Pulmonary artery endothelial cell (primary cell): ENCODE measurements around the gene SCLT1. TPM values are rescaled to one million over a fixed set of nuclear protein-coding genes. Genes with fewer than 3 reads are reported as not detected.
"Not testable (repeated sequence)": the region's sequence is repeated elsewhere in the genome, so short reads cannot be mapped to it uniquely, and the experiment has no call there.

Experiments
- DNase-seq: peaks from one replicate; pipeline ENCODE4 v3.0.0-alpha.2; 2011; ENCODE audit warnings: low read depth, low spot score
- total RNA-seq: library from RNA; depleted of rRNA; stranded (reverse); fragments of >200 nt; gene quantifications from 2 replicates; pipeline ENCODE4 v1.2.3, GENCODE V29; 2014

SCLT1 gene
- total RNA-seq, 1 donor from 2014 or later, result 12.0 TPM

DNA sequence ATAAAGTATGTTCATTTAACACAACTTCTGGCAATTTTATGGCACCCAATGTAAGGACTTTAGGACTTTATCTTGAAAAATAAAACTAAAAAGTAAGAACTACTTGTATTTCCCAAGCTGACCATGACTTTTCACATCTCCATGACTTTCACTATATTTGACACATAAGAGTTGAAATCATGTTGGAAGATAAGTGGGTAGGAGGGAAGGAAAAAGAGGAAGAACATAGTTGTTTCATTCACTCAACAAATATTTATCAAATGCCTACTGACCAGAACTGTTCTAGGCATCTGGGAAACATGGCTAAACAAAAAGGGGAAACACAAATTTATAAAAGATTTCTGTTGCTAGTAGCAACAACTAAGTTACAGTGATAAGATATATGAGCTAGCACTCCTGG lies 16.0 kb downstream of the SCLT1 start:
- no peak for DNase-seq

DNA sequence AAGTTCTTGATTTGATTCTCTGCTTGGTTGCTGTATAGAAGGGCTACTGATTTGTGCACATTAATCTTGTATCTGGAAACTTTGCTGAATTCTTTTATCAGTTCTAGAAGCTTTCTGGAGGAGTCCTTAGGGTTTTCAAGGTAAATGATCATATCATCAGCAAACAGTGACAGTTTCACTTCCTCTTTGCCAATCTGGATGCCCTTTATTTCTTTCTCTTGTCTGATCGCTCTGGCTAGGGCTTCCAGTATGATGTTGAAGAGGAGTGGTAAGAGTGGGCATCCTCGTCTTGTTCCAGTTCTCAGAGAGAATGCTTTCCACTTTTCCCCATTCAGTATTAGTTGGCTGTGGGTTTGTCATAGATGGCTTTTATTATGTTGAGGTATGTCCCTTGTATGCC lies 23.8 kb downstream of the SCLT1 start:
- not testable (repeated sequence) for DNase-seq

DNA sequence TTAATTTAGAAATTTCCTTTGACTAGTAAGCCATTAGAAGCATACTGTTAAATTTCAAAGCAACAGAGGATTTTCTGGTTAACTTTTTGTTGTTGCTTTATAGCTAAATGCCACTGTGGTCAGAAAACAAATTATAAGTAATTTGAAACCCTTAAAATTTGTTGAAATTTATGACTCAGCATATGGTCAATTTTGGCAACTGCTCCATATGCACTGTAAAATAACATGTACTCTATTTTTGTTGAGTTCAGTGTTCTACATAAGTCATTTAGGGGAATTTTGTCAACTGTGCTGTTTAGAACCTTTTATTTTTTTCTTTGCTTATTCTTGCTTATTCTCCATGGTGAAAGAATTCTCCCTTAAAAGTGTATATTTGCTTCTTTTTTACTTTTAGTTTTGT lies 28.6 kb downstream of the SCLT1 start:
- no peak for DNase-seq

DNA sequence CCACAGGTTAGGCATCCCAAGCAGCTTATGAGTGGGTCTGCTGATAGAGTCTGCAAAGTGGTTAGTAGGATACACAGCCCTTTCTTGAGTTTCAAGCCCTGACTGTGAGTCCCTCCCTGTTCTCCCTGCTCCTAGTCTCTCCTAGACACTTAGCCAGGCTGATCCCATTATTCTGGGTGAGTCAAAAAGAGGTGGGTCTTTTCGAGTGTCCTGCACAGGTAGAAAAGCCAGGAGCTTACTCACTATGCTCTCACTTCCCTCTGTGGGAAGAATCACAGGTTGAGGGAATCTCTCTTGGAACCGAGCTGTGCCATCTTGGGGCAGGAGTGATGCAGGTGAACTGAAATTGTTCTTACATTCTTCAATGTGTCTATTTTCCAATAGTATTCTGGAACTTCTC lies 29.7 kb downstream of the SCLT1 start:
- DNase-seq, result no peak

DNA sequence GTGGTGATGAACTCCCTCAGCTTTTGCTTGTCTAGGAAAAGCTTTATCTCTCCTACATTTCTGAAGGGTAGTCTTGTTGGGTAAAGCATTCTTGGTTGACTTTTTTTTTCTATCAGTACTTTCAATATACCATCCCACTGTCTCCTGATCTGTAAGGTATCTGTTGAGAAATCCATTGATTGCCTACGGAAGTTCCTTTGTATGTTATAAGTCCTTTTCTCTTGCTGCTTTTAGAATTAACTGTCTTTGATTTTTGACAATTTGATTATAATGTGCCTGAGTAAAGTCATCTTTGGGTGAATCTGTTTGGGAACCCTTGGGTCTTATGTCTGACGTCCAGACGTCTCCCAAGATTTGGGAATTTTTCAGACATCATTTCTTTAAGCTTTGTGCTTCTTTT lies 30.8 kb downstream of the SCLT1 start:
- DNase-seq, result no peak

DNA sequence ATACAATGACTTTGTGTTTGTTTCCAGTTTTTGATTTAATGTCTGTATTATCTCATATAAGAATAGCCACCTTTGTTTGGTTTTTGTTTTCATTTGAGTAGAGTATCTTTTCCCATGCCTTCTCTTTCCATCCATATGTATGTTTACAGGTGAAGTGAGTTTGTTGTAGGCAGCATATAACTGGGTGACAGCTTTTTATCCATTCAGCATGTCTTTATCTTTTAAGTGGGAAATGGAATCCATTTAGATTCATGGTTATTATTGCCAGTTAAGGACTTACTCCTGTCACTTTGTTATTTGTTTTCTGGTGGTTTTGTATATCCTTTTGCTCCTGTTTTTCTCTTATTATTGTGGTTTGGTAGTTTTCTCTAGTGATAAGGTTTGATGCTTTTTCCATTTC lies 34.3 kb downstream of the SCLT1 start:
- no peak for DNase-seq

DNA sequence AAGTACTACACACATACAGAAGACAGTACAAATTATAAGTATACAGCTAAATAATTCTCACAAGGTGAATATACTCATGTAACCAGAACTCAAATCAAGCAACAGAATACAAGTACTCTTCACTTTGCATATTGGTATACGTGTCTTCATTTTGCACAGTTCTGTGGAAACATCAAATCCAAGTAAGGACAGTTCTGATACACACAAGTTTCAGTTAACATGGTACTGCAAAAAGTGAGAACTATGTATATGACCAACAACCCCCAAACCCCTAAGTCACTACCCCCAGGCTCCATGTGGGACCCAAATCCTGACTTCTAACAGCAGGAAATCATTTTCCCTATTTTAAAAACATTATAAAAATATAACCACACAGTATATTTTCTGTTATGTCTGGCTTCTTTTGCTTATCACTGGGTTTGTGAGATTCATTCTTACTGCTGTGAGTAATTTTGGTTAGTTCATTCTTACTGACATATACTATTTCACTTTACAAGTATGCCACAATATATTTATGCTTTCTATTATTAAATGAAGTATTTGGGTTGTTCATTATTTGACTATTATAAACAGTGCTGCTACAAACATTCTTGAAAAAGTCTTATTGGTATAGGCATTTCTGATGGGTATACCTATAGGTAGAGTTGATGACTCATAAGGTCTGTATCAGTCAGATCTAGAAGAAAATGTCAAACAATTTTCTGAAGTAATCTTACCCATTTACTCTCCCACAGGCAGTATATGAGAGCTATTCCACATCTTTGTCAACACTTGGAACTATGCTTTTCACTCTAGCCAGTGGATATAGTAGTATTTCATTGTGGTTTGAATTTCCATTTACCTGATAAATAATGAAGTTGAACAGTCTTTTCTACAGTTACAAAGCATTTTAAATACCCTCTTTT lies 47.0 kb downstream of the SCLT1 start:
- DNase-seq, result no peak

DNA sequence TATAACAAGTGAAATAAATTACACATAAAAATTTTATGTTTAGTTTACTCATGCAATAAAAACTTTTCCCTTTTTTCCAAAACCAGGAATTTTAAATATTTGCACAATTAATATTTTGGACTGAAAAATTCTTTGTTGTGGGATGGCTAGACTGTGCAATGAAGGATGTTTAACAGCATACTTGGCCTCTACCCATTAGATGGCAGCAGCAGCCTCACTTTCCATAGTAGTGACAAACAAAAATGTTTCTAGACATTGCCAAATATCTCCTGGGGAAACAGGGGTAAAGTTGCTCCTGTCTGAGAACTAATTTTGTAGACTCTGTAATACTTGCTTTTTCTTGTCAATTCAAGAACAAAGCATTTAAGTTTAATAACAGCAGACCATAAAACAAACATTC lies 49.8 kb downstream of the SCLT1 start:
- no peak for DNase-seq

GRCh38 chr4:129040471-129040870 lies 52.9 kb downstream of the SCLT1 start:
- no peak for DNase-seq

GRCh38 chr4:129037093-129037492 lies 56.2 kb downstream of the SCLT1 start:
- no peak for DNase-seq

- no peak for DNase-seq
Observed at GRCh38 chr4:129014566-129015509, 78.5 kb downstream of the SCLT1 start.

- no peak for DNase-seq
Observed at GRCh38 chr4:129008096-129008495, 85.2 kb downstream of the SCLT1 start.

DNA sequence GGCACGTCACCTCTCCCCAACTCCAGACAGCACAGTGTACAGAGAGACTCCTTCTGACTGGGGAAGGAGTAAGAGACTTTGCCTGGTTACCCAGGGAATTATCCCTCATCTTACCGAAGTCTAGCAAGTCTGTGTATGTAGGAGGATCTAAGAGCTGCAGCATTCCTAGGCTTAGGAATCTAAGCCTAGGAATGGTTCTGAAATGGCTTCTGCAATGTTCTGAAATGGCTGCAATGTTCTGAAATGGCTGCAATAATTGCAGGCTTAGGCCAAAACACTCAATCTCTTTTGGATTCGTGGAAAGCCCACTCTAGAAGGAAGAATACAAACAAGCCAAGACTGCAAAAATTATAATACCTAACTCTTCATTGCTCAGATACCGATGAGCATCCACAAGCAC lies 106.4 kb downstream of the SCLT1 start:
- no peak for DNase-seq

DNA sequence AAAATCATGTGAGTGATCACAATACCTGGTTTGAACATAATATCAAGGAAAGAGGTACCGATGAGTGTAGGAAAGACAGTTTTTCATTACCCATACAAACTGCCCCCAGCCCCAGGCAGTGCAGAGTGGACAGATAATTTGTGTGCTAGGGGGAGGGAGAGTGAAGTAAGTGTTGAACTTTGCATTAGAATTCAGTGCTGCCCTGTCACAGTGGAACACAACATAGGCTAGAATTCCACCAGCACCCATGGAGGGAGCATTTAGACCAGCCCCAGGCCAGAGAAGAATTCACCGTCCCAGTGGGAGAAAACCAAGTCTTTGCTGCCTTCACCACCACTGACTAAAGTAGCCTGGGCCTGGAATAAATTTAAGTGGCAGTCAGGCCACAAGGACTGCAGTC lies 107.3 kb downstream of the SCLT1 start:
- DNase-seq, result no peak

GRCh38 chr4:128983771-128984485 lies 109.4 kb downstream of the SCLT1 start:
- DNase-seq, result no peak

GRCh38 chr4:128981377-128981776 lies 112.0 kb downstream of the SCLT1 start:
- no peak for DNase-seq

DNA sequence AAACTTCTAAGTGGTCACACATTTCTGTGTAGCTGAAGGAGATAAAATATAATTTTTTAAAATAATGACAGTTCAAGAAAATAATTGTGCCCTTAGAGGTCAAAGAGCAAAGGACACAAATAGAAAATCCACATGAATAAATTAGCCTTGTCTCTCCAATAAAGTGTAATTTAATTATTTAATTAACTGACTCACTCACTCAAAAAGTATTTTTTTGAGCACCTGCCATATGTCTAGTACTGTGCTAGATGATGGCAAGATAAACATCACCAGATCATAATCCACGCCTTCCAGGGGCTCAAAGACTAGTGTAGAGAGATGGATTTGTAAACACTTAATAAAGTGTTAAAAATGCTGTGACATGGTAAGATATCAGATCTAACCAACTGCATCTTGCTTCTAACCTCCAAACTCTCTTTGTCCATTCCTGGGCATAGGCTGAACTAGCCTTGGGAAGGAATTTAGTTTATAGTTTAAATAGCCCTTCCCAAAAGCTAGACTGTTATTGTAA lies 112.5 kb downstream of the SCLT1 start:
- DNase-seq, result no peak

- peak; percentile 27 for DNase-seq
Observed at GRCh38 chr4:128979934-128980333, 113.4 kb downstream of the SCLT1 start.

DNA sequence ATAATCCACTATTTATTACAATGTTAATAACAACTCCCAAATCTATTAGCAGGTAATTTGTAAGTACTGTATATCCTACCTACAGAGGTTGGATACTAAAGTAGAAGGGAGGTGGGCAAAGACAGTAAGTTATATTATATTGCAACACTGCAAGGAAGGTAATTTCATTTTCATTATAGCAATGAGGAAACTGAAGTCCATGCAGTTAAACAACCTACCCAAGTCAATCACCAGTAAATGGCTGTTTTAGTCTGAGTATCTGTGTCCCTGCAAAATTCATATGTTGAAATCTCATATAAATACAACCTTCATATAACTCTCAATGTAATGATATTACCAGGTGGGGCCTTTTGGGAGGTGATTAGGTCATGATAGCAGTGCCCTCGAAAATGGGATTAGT lies 114.4 kb downstream of the SCLT1 start:
- no peak for DNase-seq

DNA sequence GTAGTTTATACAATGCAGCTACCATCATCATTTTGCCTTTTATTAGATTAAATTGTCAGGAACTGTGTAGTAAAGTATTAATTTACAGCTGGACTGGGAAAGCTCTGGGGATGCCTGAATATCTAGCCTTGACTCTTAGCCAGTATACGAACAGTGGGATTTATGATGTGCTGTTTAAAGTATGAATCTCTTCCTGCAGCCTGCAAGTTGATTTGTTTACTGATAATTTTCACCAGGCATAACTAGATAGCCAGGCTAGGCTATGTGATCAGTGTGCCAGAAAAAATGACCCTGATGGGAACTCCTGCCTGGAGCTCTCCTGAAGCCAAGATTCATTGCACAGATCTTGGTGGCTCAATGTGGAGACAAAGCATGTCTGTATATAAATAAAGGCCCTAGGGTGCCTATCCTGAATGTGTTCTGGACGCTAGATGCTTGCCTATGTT lies 119.2 kb downstream of the SCLT1 start:
- DNase-seq, result no peak

GRCh38 chr4:128973384-128973783 lies 120.0 kb downstream of the SCLT1 start:
- DNase-seq, result no peak
